Measurements from ENCODE around the gene CBLC. TPM values are rescaled to one million over a fixed set of nuclear protein-coding genes. Genes with fewer than 3 reads are reported as not detected.

The CBLC gene
- total RNA-seq, 2 experiments from 2014 or later = not detected

- intact Hi-C loops (cut with micrococcal nuclease) = no loop called here
- ATAC-seq (no peak), DNase-seq (no peak)
- no peaks in the 10 kb centered on the region for H3K9me3 Mint-ChIP-seq
- H3K4me1 Mint-ChIP-seq (ENCODE audit: low read depth) = no peaks in the 10 kb centered on the region
- CTCF ChIA-PET = interaction anchor here (0.6 kb wide), 1 partner anchor 23 kb away, joined by 5 read pairs; no protein-coding TSS in a partner anchor
- H3K27ac Mint-ChIP-seq = no peak overlapping the region
- no peak overlapping the region for H3K4me3 Mint-ChIP-seq
- TF ChIP-seq CTCF (IDR thresholded peaks at IDR 0.05) = no peak
- H3K36me3 Mint-ChIP-seq (ENCODE audit: low read depth) = no peaks in the 10 kb centered on the region
- H3K27me3 Mint-ChIP-seq = no peaks in the 10 kb centered on the region
- POLR2A ChIA-PET = interaction anchor here (0.9 kb wide), 1 partner anchor 131 kb away, joined by 3 read pairs; no protein-coding TSS in a partner anchor
These were observed 41.6 kb downstream of the CBLC start for GRCh38 chr19:44819246-44819832.

- Mint-ChIP-seq H3K27me3 (no peaks in the 10 kb centered on the region), H3K4me3 (no peak overlapping the region), H3K27ac (no peak overlapping the region), H3K9me3 (no peaks in the 10 kb centered on the region), H3K36me3 (ENCODE audit: low read depth) (no peaks in the 10 kb centered on the region), H3K4me1 (ENCODE audit: low read depth) (no peaks in the 10 kb centered on the region)
- no peak for TF ChIP-seq CTCF (IDR thresholded peaks at IDR 0.05)
- POLR2A ChIA-PET = interaction anchor here (0.6 kb wide), 1 partner anchor 16 kb away, joined by 3 read pairs; no protein-coding TSS in a partner anchor
- intact Hi-C loops (cut with micrococcal nuclease) = no loop called here
- CTCF ChIA-PET = interaction anchor here (2.5 kb wide), 1 partner anchor 37 kb away, joined by 7 read pairs; no protein-coding TSS in a partner anchor
- ATAC-seq (no peak), DNase-seq (no peak)
These were observed 43.2 kb downstream of the CBLC start for GRCh38 chr19:44820648-44821609.

GRCh38 chr19:44822177-44822576 lies 44.5 kb downstream of the CBLC start:
- intact Hi-C loops (cut with micrococcal nuclease) = no loop called here
- H3K4me1 Mint-ChIP-seq (ENCODE audit: low read depth) = no peaks in the 10 kb centered on the region
- no peak overlapping the region for H3K4me3 Mint-ChIP-seq
- no peaks in the 10 kb centered on the region for H3K27me3 Mint-ChIP-seq
- DNase-seq = no peak
- no peak for TF ChIP-seq CTCF (IDR thresholded peaks at IDR 0.05)
- ATAC-seq = no peak
- ChIA-PET CTCF (interaction anchor here (2.5 kb wide), 1 partner anchor 38 kb away, joined by 7 read pairs; no protein-coding TSS in a partner anchor), POLR2A (no interaction called here)
- H3K36me3 Mint-ChIP-seq (ENCODE audit: low read depth) = no peaks in the 10 kb centered on the region
- H3K27ac Mint-ChIP-seq = no peak overlapping the region
- H3K9me3 Mint-ChIP-seq = no peaks in the 10 kb centered on the region

DNA sequence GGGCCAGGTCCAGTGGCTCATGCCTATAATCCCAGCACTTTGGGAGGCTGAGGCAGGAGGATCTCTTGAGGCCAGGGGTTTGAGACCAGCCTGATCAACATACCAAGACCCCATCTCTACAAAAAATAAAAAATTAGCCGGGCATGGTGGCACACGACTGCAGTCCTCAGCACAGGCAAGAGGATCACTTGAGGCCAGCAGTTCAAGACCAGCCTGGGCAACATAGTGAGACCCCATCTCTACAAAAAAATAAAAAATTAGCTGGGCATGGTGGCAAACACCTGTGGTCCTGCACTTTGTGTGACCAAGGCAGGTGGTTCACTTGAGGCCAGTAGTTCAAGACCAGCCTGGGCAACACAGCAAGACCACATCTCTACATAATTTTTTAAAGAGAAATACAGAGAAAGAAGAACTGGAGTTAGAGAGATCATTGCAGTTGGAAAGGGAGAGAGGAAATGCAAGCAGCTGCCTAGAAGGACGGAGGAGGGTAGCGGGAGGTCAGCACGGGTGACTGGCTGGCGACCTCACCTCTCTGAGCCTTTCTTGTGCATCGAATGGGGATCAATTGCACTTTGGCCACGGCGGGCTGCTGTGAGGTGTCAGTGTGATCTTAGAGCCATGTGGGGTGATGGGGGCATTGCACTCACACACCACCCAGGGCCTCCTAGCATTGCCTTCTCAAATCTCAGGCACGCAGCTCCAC lies 45.1 kb downstream of the CBLC start:
- intact Hi-C loops (cut with micrococcal nuclease) = no loop called here
- H3K27ac Mint-ChIP-seq = no peak overlapping the region
- DNase-seq (no peak), ATAC-seq (no peak)
- ChIA-PET POLR2A (no interaction called here), CTCF (interaction anchor here (2.5 kb wide), 1 partner anchor 39 kb away, joined by 7 read pairs; no protein-coding TSS in a partner anchor)
- no peaks in the 10 kb centered on the region for H3K9me3 Mint-ChIP-seq
- no peaks in the 10 kb centered on the region for H3K27me3 Mint-ChIP-seq
- no peaks in the 10 kb centered on the region for H3K36me3 Mint-ChIP-seq (ENCODE audit: low read depth)
- H3K4me1 Mint-ChIP-seq (ENCODE audit: low read depth) = no peaks in the 10 kb centered on the region
- TF ChIP-seq CTCF (IDR thresholded peaks at IDR 0.05) = no peak
- H3K4me3 Mint-ChIP-seq = no peak overlapping the region
